ENCODE measurements around the gene SH3GLB2.

The SH3GLB2 gene

GRCh38 chr9:129012893-129013448, 15.2 kb downstream of the SH3GLB2 start:
- Histone ChIP-seq H3K4me3 (replicated peaks; ENCODE audit: insufficient read depth, low read length) (no peak overlapping the region), H3K27ac (replicated peaks) (no peak overlapping the region), H3K27me3 (ENCODE audit: insufficient read depth, poor library complexity, severe bottlenecking) (no peaks in the 10 kb centered on the region)
- DNase-seq (ENCODE audit: low read depth in 1 of 2, low spot score in 1 of 2), result no peak
- no peak for TF ChIP-seq POLR2AphosphoS5 (IDR thresholded peaks at IDR 0.05; ENCODE audit: low read depth)
- no peak for TF ChIP-seq CTCF (IDR thresholded peaks at IDR 0.05; ENCODE audit: insufficient read depth, low read length)
- no peak for TF ChIP-seq SPI1 (IDR thresholded peaks at IDR 0.05; ENCODE audit: borderline replicate concordance, low read depth)
- TF ChIP-seq REST (IDR thresholded peaks at IDR 0.05; ENCODE audit: insufficient replicate concordance, low read depth), result no peak
- no peak for TF ChIP-seq GABPA (IDR thresholded peaks at IDR 0.05; ENCODE audit: low read depth)

GRCh38 chr9:129012343-129012742, 15.8 kb downstream of the SH3GLB2 start:
- DNase-seq (ENCODE audit: low read depth in 1 of 2, low spot score in 1 of 2), result no peak
- TF ChIP-seq CTCF (IDR thresholded peaks at IDR 0.05; ENCODE audit: insufficient read depth, low read length) (no peak), GABPA (IDR thresholded peaks at IDR 0.05; ENCODE audit: low read depth) (no peak), REST (IDR thresholded peaks at IDR 0.05; ENCODE audit: insufficient replicate concordance, low read depth) (no peak), SPI1 (IDR thresholded peaks at IDR 0.05; ENCODE audit: borderline replicate concordance, low read depth) (no peak), POLR2AphosphoS5 (IDR thresholded peaks at IDR 0.05; ENCODE audit: low read depth) (no peak)
- Histone ChIP-seq H3K27ac (replicated peaks) (no peak overlapping the region), H3K27me3 (ENCODE audit: insufficient read depth, poor library complexity, severe bottlenecking) (no peaks in the 10 kb centered on the region), H3K4me3 (replicated peaks; ENCODE audit: insufficient read depth, low read length) (no peak overlapping the region)

- no peak for DNase-seq (ENCODE audit: low read depth in 1 of 2, low spot score in 1 of 2)
- Histone ChIP-seq H3K27me3 (ENCODE audit: insufficient read depth, poor library complexity, severe bottlenecking) (no peaks in the 10 kb centered on the region), H3K4me3 (replicated peaks; ENCODE audit: insufficient read depth, low read length) (no peak overlapping the region), H3K27ac (replicated peaks) (no peak overlapping the region)
- TF ChIP-seq GABPA (IDR thresholded peaks at IDR 0.05; ENCODE audit: low read depth), result no peak
- no peak for TF ChIP-seq SPI1 (IDR thresholded peaks at IDR 0.05; ENCODE audit: borderline replicate concordance, low read depth)
- TF ChIP-seq POLR2AphosphoS5 (IDR thresholded peaks at IDR 0.05; ENCODE audit: low read depth), result no peak
- no peak for TF ChIP-seq REST (IDR thresholded peaks at IDR 0.05; ENCODE audit: insufficient replicate concordance, low read depth)
- TF ChIP-seq CTCF (IDR thresholded peaks at IDR 0.05; ENCODE audit: insufficient read depth, low read length), result no peak
These were observed 16.4 kb downstream of the SH3GLB2 start for GRCh38 chr9:129011761-129012181.

Measured in HL-60 (cell line).